K562 (cell line): ENCODE data around the gene SERP1. TPM values are rescaled to one million over a fixed set of nuclear protein-coding genes. Genes with fewer than 3 reads are reported as not detected.

Experiments
- CEBPG ChIP-seq, 3 experiments: fragments of 200-800 bp in 1 of 3; sonication (Bioruptor generic) in 1 of 3; sonication (generic) in 1 of 3; formaldehyde crosslinking in 1 of 3; IDR thresholded peaks in 2 of 3; conservative IDR thresholded peaks in 1 of 3; 2 replicates each; pipeline versions ENCODE4 v1.6.1 to v1.8.0; 2016 to 2022; ENCODE audit warnings: missing compliant biosample characterization in 2 of 3, missing genetic modification characterization in 2 of 3, mild to moderate bottlenecking in 1 of 3, missing genetic modification reagents in 1 of 3
- CREBBP ChIP-seq: IDR thresholded peaks from one replicate; pipeline ENCODE4 v1.6.1; 2012; ENCODE audit warnings: low read depth, mild to moderate bottlenecking, control low read depth, inconsistent platforms, low read length
- GTF2A2 ChIP-seq: IDR thresholded peaks from 2 replicates; pipeline ENCODE4 v1.6.1; 2016; ENCODE audit warnings: mild to moderate bottlenecking, missing genetic modification characterization, missing compliant biosample characterization
- HSF4 ChIP-seq: fragments of 250-450 bp; sonication (Bioruptor Pico); IDR thresholded peaks from 2 replicates; pipeline ENCODE4 v2.1.2; 2022; ENCODE audit warnings: mild to moderate bottlenecking, moderate library complexity, borderline replicate concordance
- MYBL2 ChIP-seq, 2 experiments: fragments of 450-650 bp in 1 of 2; sonication (generic) in 1 of 2; formaldehyde crosslinking in 1 of 2; IDR thresholded peaks; 2 replicates each; pipeline versions ENCODE4 v1.6.1 to v1.8.1; 2017 to 2022; ENCODE audit warnings: borderline replicate concordance in 1 of 2, inconsistent platforms in 1 of 2, low read depth in 1 of 2, mild to moderate bottlenecking in 1 of 2, missing genetic modification reagents in 1 of 2, moderate library complexity in 1 of 2
- OTX1 ChIP-seq: fragments of 450-650 bp; formaldehyde crosslinking; IDR thresholded peaks from 2 replicates; pipeline ENCODE4 v1.4.0; 2022; ENCODE audit warnings: mild to moderate bottlenecking
- TARDBP ChIP-seq: fragments of 450-650 bp; IDR thresholded peaks from 2 replicates; pipeline ENCODE4 v1.6.1; 2016
- ZNF445 ChIP-seq: fragments of 250-450 bp; sonication (Bioruptor Pico); IDR thresholded peaks from 2 replicates; pipeline ENCODE4 v1.4.0; 2020; ENCODE audit warnings: low read depth, mild to moderate bottlenecking, moderate library complexity
- polyA plus RNA-seq, 8 experiments: library from polyadenylated mRNA; depleted of rRNA in 4 of 8; stranded (reverse) in 5 of 8; unstranded in 3 of 8; fragments of >200 nt; fragmentation: Nextera tagmentation in 2 of 8; fragmentation: Illumina TruSeq in 1 of 8; extraction: Ambion mirVana in 2 of 8; extraction: Trizol in 1 of 8; gene quantifications; 2 replicates each; pipeline versions ENCODE4 v1.2.1 to v1.2.3, GENCODE V29; 2011 to 2014; ENCODE audit warnings: inconsistent platforms in 1 of 8, missing spikeins in 1 of 8
- total RNA-seq, 7 experiments: library from RNA; depleted of rRNA in 6 of 7; stranded (reverse); fragments of >200 nt in 6 of 7; fragmentation: Illumina TruSeq in 2 of 7; extraction: Trizol in 2 of 7; gene quantifications; 2 replicates each; pipeline versions ENCODE4 v1.2.1 to v1.2.3, GENCODE V29; 2011 to 2021; ENCODE audit warnings: low replicate concordance in 1 of 7
- TF ChIP-seq, protein P1 (sequence below): fragments of 450-650 bp; formaldehyde crosslinking; IDR thresholded peaks from 2 replicates; pipeline ENCODE4 v1.4.0; 2022; ENCODE audit warnings: missing genetic modification characterization
- TF ChIP-seq, protein P2 (sequence below): fragments of 250-450 bp; sonication (Bioruptor Pico); IDR thresholded peaks from 2 replicates; pipeline ENCODE4 v1.8.0; 2021; ENCODE audit warnings: mild to moderate bottlenecking, moderate library complexity
- TF ChIP-seq, protein P3 (sequence below): sonication (generic); formaldehyde crosslinking; IDR thresholded peaks from 2 replicates; pipeline ENCODE4 v1.8.0; 2022; ENCODE audit warnings: mild to moderate bottlenecking, missing genetic modification reagents, borderline replicate concordance

The SERP1 gene
- total and polyA plus RNA-seq, 9 of the 15 experiments (the other 6 are each of a cell fraction or from before 2014, with no cell fraction given) = 38.6 to 443 (median 121) TPM

DNA sequence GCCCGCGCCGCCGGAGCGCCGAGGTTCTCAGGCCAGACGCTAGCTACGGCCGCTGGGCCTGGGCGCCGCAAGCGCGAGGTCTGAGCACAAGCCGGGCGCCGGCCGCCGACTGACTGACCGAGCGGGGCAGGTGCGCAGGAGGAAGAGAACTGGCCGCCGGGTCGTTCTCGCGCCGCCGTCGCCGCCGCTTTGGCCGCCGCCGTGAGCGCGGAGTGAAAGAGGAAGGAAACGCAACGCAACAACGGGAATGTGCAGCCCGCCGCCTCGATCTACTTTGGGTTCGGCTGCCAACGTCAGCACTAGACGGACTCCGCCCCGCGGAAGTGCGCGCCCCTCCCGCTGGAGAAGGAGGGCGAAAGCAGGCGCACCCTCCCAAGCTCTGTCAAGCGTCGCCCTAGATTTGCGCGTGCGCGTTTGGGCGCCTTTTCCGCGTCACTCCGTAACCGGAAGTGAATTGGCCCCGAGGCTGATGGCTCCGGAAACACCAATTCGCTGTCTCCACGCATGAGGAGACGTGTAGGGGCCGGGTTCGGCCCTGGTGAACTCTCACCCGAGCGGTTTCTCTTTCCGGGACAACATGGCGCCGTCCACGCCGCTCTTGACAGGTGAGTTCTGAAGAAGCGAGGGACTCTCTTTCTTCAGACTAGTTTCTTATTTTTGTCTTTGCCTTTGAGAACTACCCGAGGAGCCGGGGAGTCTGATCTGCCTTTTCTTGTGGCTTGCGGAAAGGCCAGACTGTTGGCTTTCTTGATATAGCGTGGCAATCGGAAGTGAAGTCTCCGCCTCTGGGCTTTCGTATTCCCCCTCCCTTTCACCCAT lies at the start of gene SERP1, which contains the start of gene EIF2A (continued):
- TF ChIP-seq, protein P1, sequence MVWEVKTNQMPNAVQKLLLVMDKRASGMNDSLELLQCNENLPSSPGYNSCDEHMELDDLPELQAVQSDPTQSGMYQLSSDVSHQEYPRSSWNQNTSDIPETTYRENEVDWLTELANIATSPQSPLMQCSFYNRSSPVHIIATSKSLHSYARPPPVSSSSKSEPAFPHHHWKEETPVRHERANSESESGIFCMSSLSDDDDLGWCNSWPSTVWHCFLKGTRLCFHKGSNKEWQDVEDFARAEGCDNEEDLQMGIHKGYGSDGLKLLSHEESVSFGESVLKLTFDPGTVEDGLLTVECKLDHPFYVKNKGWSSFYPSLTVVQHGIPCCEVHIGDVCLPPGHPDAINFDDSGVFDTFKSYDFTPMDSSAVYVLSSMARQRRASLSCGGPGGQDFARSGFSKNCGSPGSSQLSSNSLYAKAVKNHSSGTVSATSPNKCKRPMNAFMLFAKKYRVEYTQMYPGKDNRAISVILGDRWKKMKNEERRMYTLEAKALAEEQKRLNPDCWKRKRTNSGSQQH (CRISPR knock-in tag) = no peak
- no peak for TF ChIP-seq GTF2A2 (tag)
- TF ChIP-seq CREBBP = no peak
- TF ChIP-seq MYBL2 (IDR thresholded peaks at IDR 0.05; ENCODE audit: low read depth) = no peak
- TF ChIP-seq MYBL2 (CRISPR knock-in tag; IDR thresholded peaks at IDR 0.05; ENCODE audit: borderline replicate concordance) = no peak
- TF ChIP-seq HSF4 (CRISPR knock-in tag) = no peak
- TF ChIP-seq, protein P2, sequence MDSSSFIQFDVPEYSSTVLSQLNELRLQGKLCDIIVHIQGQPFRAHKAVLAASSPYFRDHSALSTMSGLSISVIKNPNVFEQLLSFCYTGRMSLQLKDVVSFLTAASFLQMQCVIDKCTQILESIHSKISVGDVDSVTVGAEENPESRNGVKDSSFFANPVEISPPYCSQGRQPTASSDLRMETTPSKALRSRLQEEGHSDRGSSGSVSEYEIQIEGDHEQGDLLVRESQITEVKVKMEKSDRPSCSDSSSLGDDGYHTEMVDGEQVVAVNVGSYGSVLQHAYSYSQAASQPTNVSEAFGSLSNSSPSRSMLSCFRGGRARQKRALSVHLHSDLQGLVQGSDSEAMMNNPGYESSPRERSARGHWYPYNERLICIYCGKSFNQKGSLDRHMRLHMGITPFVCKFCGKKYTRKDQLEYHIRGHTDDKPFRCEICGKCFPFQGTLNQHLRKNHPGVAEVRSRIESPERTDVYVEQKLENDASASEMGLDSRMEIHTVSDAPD (CRISPR knock-in tag) = no peak
- peak; percentile 48; the same call in 1 of the 2 replicates for TF ChIP-seq CEBPG (CRISPR knock-in tag; IDR thresholded peaks at IDR 0.05)
- no peak; a peak in 1 of 4 replicates for TF ChIP-seq CEBPG (tag; conservative IDR thresholded peaks at IDR 0.05 in 1 of 2, IDR thresholded peaks at IDR 0.05 in 1 of 2)
- peak; percentile 16; the same call in 1 of the 2 replicates for TF ChIP-seq TARDBP
- TF ChIP-seq OTX1 = no peak
- TF ChIP-seq, protein P3, sequence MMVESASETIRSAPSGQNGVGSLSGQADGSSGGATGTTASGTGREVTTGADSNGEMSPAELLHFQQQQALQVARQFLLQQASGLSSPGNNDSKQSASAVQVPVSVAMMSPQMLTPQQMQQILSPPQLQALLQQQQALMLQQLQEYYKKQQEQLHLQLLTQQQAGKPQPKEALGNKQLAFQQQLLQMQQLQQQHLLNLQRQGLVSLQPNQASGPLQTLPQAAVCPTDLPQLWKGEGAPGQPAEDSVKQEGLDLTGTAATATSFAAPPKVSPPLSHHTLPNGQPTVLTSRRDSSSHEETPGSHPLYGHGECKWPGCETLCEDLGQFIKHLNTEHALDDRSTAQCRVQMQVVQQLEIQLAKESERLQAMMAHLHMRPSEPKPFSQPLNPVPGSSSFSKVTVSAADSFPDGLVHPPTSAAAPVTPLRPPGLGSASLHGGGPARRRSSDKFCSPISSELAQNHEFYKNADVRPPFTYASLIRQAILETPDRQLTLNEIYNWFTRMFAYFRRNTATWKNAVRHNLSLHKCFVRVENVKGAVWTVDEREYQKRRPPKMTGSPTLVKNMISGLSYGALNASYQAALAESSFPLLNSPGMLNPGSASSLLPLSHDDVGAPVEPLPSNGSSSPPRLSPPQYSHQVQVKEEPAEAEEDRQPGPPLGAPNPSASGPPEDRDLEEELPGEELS (CRISPR knock-in tag) = no peak
- TF ChIP-seq ZNF445 = no peak
